Measurements from ENCODE around the gene C5AR1. TPM values are rescaled to one million over a fixed set of nuclear protein-coding genes. Genes with fewer than 3 reads are reported as not detected.
A peak's percentile ranks its signal among the peaks of the same experiment; 100 is the strongest.

C5AR1 gene
- total and polyA plus RNA-seq, 8 donors: 0.45 to 15.2 (median 2.9) TPM

DNA sequence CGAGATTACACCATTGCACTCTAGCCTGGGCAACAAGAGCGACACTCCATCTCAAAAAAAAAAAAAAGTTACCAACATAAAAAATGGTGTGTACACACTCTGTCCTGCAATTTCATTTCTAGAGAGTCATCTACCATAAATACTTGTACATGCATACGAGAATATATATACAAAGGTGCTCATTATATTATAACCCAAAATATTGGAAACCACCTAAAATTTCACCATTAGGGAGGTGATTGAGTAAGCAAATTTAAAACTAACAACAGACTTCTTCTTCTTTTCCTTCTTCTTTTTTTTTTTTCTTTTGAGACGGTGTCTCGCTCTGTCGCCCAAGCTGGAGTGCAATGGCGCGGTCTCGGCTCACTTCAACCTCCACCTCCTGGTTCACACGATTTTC lies 7.4 kb upstream of the C5AR1 start:
- no peaks in the 10 kb centered on the region for H3K9me3 ChIP-seq
- H3K4me1 ChIP-seq: peaks cover 0 to 9% (median 6%) of the 10 kb centered on the region in 4 donors
- H3K27ac ChIP-seq: no peak overlapping the region
- no peak overlapping the region for H3K4me3 ChIP-seq
- H3K36me3 ChIP-seq: no peaks in the 10 kb centered on the region
- TF ChIP-seq POLR2A (IDR thresholded peaks at IDR 0.05) (no peak), EP300 (IDR thresholded peaks at IDR 0.05) (no peak), POLR2AphosphoS5 (IDR thresholded peaks at IDR 0.05) (no peak)
- TF ChIP-seq, protein P1, sequence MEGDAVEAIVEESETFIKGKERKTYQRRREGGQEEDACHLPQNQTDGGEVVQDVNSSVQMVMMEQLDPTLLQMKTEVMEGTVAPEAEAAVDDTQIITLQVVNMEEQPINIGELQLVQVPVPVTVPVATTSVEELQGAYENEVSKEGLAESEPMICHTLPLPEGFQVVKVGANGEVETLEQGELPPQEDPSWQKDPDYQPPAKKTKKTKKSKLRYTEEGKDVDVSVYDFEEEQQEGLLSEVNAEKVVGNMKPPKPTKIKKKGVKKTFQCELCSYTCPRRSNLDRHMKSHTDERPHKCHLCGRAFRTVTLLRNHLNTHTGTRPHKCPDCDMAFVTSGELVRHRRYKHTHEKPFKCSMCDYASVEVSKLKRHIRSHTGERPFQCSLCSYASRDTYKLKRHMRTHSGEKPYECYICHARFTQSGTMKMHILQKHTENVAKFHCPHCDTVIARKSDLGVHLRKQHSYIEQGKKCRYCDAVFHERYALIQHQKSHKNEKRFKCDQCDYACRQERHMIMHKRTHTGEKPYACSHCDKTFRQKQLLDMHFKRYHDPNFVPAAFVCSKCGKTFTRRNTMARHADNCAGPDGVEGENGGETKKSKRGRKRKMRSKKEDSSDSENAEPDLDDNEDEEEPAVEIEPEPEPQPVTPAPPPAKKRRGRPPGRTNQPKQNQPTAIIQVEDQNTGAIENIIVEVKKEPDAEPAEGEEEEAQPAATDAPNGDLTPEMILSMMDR (IDR thresholded peaks at IDR 0.05): no peak
- 91 to 95% (median 92%) methylated on average over 10 of the region's 10 CpGs for WGBS, 5 donors
- H3K27me3 ChIP-seq: no peaks in the 10 kb centered on the region
- intact Hi-C loops (cut with DNase I; ENCODE audit: low total_unique reads): loop anchor here (10.0 kb wide), 1 partner anchor 83 kb away; no protein-coding TSS in a partner anchor
- no peak for DNase-seq

DNA sequence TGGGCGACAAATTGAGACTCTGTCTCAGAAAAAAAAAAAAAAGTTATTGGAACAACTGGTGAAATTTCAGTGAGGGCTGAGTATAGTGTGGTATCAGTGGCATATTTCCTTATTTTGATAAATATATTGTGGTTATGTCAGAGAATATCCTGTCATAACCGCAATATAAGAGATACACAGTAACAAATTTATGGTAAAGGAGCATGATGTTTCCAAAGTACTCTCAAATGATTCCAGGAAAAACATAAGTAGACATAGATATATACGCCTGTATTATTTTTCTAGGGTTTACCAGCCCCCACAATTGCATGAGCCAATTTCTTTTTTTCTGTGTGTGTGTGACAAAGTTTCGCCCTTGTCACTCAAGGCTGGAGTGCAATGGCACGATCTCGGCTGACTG lies 5.7 kb upstream of the C5AR1 start:
- TF ChIP-seq POLR2AphosphoS5 (IDR thresholded peaks at IDR 0.05) (no peak), POLR2A (IDR thresholded peaks at IDR 0.05) (no peak), EP300 (IDR thresholded peaks at IDR 0.05) (no peak)
- TF ChIP-seq, protein P1 (IDR thresholded peaks at IDR 0.05): no peak
- intact Hi-C loops (cut with DNase I; ENCODE audit: low total_unique reads): loop anchor here (10.0 kb wide), 1 partner anchor 81 kb away; no protein-coding TSS in a partner anchor
- no peak overlapping the region for H3K4me3 ChIP-seq
- no peaks in the 10 kb centered on the region for H3K9me3 ChIP-seq
- 75 to 82% (median 80%) methylated on average over 6 of the region's 6 CpGs for WGBS, 5 donors
- DNase-seq: no peak
- peaks cover 0 to 9% (median 7%) of the 10 kb centered on the region in 4 donors for H3K4me1 ChIP-seq
- peaks cover 0 to 1% (median 0%) of the 10 kb centered on the region in 3 donors for H3K27me3 ChIP-seq
- H3K36me3 ChIP-seq: no peaks in the 10 kb centered on the region
- no peak overlapping the region for H3K27ac ChIP-seq

GRCh38 chr19:47305309-47305751 lies 4.3 kb upstream of the C5AR1 start:
- intact Hi-C loops (cut with DNase I; ENCODE audit: low total_unique reads): loop anchor here (10.0 kb wide), 1 partner anchor 79 kb away; no protein-coding TSS in a partner anchor
- H3K36me3 ChIP-seq: no peaks in the 10 kb centered on the region
- H3K4me1 ChIP-seq: peaks cover 0 to 12% (median 7%) of the 10 kb centered on the region in 4 donors
- no peaks in the 10 kb centered on the region for H3K9me3 ChIP-seq
- peaks cover 0 to 10% (median 0%) of the 10 kb centered on the region in 3 donors for H3K27me3 ChIP-seq
- H3K4me3 ChIP-seq: no peak overlapping the region
- TF ChIP-seq POLR2AphosphoS5 (IDR thresholded peaks at IDR 0.05): peak in 2 of 3 donors; percentile 11 to 62
- TF ChIP-seq, protein P1 (IDR thresholded peaks at IDR 0.05): peak in 5 of 7 experiments; percentile 58 to 93 (median 89)
- TF ChIP-seq POLR2A (IDR thresholded peaks at IDR 0.05): no peak
- peak; percentile 73 to 77 for DNase-seq
- H3K27ac ChIP-seq: no peak overlapping the region
- 3 to 7% (median 4%) methylated on average over 14 of the region's 14 CpGs for WGBS, 5 donors

DNA sequence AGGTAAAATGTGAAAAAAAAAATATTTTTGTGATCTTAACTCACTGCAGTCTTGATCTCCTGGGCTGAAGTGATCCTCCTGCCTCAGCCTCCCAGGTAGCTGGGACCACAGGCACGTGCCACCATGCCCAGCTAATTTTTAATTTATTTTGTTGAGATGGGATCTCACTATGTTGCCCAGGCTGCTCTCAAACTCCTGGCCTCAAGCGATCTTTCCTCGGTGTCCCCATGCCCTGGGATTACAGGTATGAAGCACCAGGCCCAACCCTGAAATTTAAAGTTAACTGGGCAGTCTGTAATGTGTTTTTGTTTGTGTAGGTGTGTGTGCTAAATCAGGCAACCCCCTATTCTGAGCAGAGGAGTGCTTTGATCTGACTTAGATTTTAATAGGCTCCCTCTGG lies 3.4 kb upstream of the C5AR1 start:
- WGBS, 5 donors: 86 to 100% (median 93%) methylated on average over 3 of the region's 3 CpGs
- intact Hi-C loops (cut with DNase I; ENCODE audit: low total_unique reads): loop anchor here (10.0 kb wide), 1 partner anchor 78 kb away; no protein-coding TSS in a partner anchor

More for the DNA sequence above, 3.4 kb upstream of the C5AR1 start:
- no peaks in the 10 kb centered on the region for H3K9me3 ChIP-seq
- TF ChIP-seq POLR2A (IDR thresholded peaks at IDR 0.05): no peak
- TF ChIP-seq, protein P1 (IDR thresholded peaks at IDR 0.05): no peak
- TF ChIP-seq POLR2AphosphoS5 (IDR thresholded peaks at IDR 0.05): no peak
- no peak for TF ChIP-seq EP300 (IDR thresholded peaks at IDR 0.05)
- H3K27ac ChIP-seq: no peak overlapping the region
- peaks cover 0 to 17% (median 7%) of the 10 kb centered on the region in 4 donors for H3K4me1 ChIP-seq
- no peaks in the 10 kb centered on the region for H3K36me3 ChIP-seq
- H3K4me3 ChIP-seq: no peak overlapping the region
- no peak for DNase-seq
- H3K27me3 ChIP-seq: peaks cover 0 to 20% (median 0%) of the 10 kb centered on the region in 3 donors

Data from stomach (tissue), 9 donors.